NT2/D1 (cell line): ENCODE results near the gene INO80E.

Experiments used
- YY1 ChIP-seq: IDR thresholded peaks from 2 replicates; pipeline ENCODE4 v1.6.1; 2011; ENCODE audit not compliant: insufficient read length, insufficient read depth
- ZNF274 ChIP-seq: IDR thresholded peaks from 2 replicates; pipeline ENCODE4 v1.6.1; 2011; ENCODE audit warnings: mild to moderate bottlenecking, low read depth, low read length

DNA sequence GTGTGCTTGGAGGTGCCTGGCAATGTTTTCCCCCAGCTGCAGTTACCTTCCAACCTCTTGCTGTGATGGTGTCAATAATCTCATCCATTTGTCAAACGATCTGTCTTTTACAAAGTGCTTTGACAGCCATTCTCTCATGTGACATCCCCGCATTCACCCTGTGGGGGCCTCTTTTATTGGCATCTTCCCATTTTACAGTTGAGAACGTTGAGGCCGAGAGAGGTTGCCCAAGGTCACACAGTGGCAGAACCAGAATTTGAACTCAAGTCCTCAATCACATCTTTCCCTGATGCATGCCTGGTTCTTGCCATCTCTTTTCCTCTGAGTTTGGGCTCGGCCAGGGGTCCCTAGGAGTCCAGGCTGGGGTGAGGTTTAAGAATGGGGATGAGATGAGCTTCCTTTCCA, 20.9 kb upstream of the INO80E start:
- TF ChIP-seq ZNF274 (no peak), YY1 (no peak)
